HG03039 (cell line): Measurements from ENCODE around the gene SCGB1A1.
"Not testable (repeated sequence)": the region's sequence is repeated elsewhere in the genome, so short reads cannot be mapped to it uniquely, and the experiment has no call there.

ENCODE experiments used
- ATAC-seq: cut with Tn5 transposase; IDR thresholded peaks from one replicate; pipeline ENCODE4 v1.9.1; 2021; ENCODE audit warnings: mild to moderate bottlenecking, moderate library complexity; ENCODE audit not compliant: unreplicated experiment

SCGB1A1 gene

GRCh38 chr11:62418733-62419132, at the start of gene SCGB1A1:
TSS of gene SCGB1A1 (plus strand) at chr11:62419033. CDS start at chr11:62419096, 63 bp downstream.
- no peak for ATAC-seq

- ATAC-seq: no peak
Measured at GRCh38 chr11:62370743-62371440, 47.9 kb upstream of the SCGB1A1 start.

GRCh38 chr11:62372871-62373270, 46.0 kb upstream of the SCGB1A1 start:
- no peak for ATAC-seq

- ATAC-seq: no peak
Measured at GRCh38 chr11:62373464-62374119, 45.2 kb upstream of the SCGB1A1 start.

GRCh38 chr11:62374801-62375200, 44.0 kb upstream of the SCGB1A1 start:
- ATAC-seq: no peak

- ATAC-seq: not testable (repeated sequence)
Measured at GRCh38 chr11:62378459-62379063, 40.3 kb upstream of the SCGB1A1 start.

GRCh38 chr11:62379586-62379985, 39.2 kb upstream of the SCGB1A1 start:
- ATAC-seq: not testable (repeated sequence)

- not testable (repeated sequence) for ATAC-seq
Measured at GRCh38 chr11:62380821-62381245, 38.0 kb upstream of the SCGB1A1 start.

- ATAC-seq: no peak
Measured at GRCh38 chr11:62383822-62384221, 35.0 kb upstream of the SCGB1A1 start.

- not testable (repeated sequence) for ATAC-seq
Measured at GRCh38 chr11:62386083-62386482, 32.8 kb upstream of the SCGB1A1 start.

GRCh38 chr11:62387381-62387780, 31.5 kb upstream of the SCGB1A1 start:
- no peak for ATAC-seq

GRCh38 chr11:62388999-62389398, 29.8 kb upstream of the SCGB1A1 start:
- ATAC-seq: no peak

- no peak for ATAC-seq
Measured at GRCh38 chr11:62390237-62390636, 28.6 kb upstream of the SCGB1A1 start.

- no peak for ATAC-seq
Measured at GRCh38 chr11:62390722-62391121, 28.1 kb upstream of the SCGB1A1 start.

GRCh38 chr11:62391642-62392425, 27.0 kb upstream of the SCGB1A1 start:
- ATAC-seq: no peak

- no peak for ATAC-seq
Measured at GRCh38 chr11:62392506-62392905, 26.3 kb upstream of the SCGB1A1 start.

- no peak for ATAC-seq
Measured at GRCh38 chr11:62393061-62393611, 25.7 kb upstream of the SCGB1A1 start.

- ATAC-seq: no peak
Measured at GRCh38 chr11:62393735-62394134, 25.1 kb upstream of the SCGB1A1 start.

GRCh38 chr11:62394825-62395538, 23.9 kb upstream of the SCGB1A1 start:
- no peak for ATAC-seq

- ATAC-seq: no peak
Measured at GRCh38 chr11:62395885-62396551, 22.8 kb upstream of the SCGB1A1 start.
